H1 (cell line): ENCODE data around the gene POLR3F. TPM values are rescaled to one million over a fixed set of nuclear protein-coding genes. Genes with fewer than 3 reads are reported as not detected.

Source experiments
- CTCF ChIA-PET: fragments of 300-600 bp; sonication (Branson Sonifier 250); formaldehyde crosslinking; loops from one replicate; lab custom pipeline; 2021; ENCODE audit not compliant: partially characterized antibody; lab: Charles Lee
- POLR2A ChIA-PET: fragments of 300-600 bp; sonication (Branson Sonifier 250); formaldehyde crosslinking; loops from one replicate; lab custom pipeline; 2021; ENCODE audit warnings: inconsistent platforms; ENCODE audit not compliant: partially characterized antibody; lab: Charles Lee
- DNase-seq, 2 experiments: peaks; one replicate each; pipeline versions ENCODE4 v3.0.0 to v3.0.0-alpha.2; 2010 to 2022; ENCODE audit warnings: low spot score in 2 of 2, low read depth in 1 of 2, mixed read lengths in 1 of 2
- FAIRE-seq: peaks from 2 replicates; lab custom pipeline; 2011; peaks lifted over from hg19 to GRCh38; lab: Jason Lieb, UNC
- H2AFZ ChIP-seq: 2 replicates; pipeline ENCODE4 v1.8.1; 2012; ENCODE audit warnings: low read length, inconsistent platforms
- H2AK5ac ChIP-seq: 2 replicates; pipeline ENCODE4 v1.6.1; 2013; ENCODE audit warnings: low read depth, low read length
- H2BK120ac ChIP-seq: replicated peaks from 2 replicates; pipeline ENCODE3; 2013; ENCODE audit warnings: low read depth, low read length, inconsistent platforms
- H2BK12ac ChIP-seq: 2 replicates; pipeline ENCODE4 v1.6.1; 2013; ENCODE audit warnings: low read depth, low read length
- H2BK15ac ChIP-seq: 2 replicates; pipeline ENCODE4 v1.6.1; 2013; ENCODE audit warnings: low read length
- H2BK20ac ChIP-seq: 2 replicates; pipeline ENCODE4 v1.6.1; 2013; ENCODE audit warnings: low read length
- H2BK5ac ChIP-seq: 2 replicates; pipeline ENCODE4 v1.6.1; 2013; ENCODE audit warnings: low read depth, low read length
- H3K14ac ChIP-seq: 2 replicates; pipeline ENCODE4 v1.6.1; 2013; ENCODE audit warnings: inconsistent platforms; ENCODE audit not compliant: insufficient read length
- H3K18ac ChIP-seq: 2 replicates; pipeline ENCODE4 v1.6.1; 2013; ENCODE audit warnings: low read length; ENCODE audit errors: extremely low read depth
- H3K23ac ChIP-seq: 2 replicates; pipeline ENCODE4 v1.6.1; 2013; ENCODE audit warnings: inconsistent platforms; ENCODE audit not compliant: insufficient read length
- H3K23me2 ChIP-seq: 2 replicates; pipeline ENCODE4 v1.6.1; 2013; ENCODE audit warnings: low read depth, low read length
- H3K27ac ChIP-seq: 2 replicates; pipeline ENCODE4 v1.6.1; 2011; ENCODE audit warnings: low read depth, low read length, inconsistent platforms
- H3K27me3 ChIP-seq, 4 experiments: replicated peaks in 1 of 4; 1 replicate in 1 of 4; 2 replicates in 3 of 4; pipeline versions ENCODE4 v1.6.1 to v1.8.1; 2011 to 2013; ENCODE audit warnings: low read length in 3 of 4, mild to moderate bottlenecking in 3 of 4, inconsistent platforms in 2 of 4, mixed read lengths in 2 of 4, moderate library complexity in 1 of 4; ENCODE audit not compliant: control insufficient read depth in 3 of 4, insufficient read depth in 3 of 4; ENCODE audit errors: extremely low read depth in 1 of 4
- H3K36me3 ChIP-seq, 4 experiments: 2 replicates each; pipeline versions ENCODE4 v1.6.1 to v1.8.1; 2011 to 2013; ENCODE audit warnings: mild to moderate bottlenecking in 4 of 4, low read length in 3 of 4, moderate library complexity in 2 of 4, control low read depth in 1 of 4, inconsistent platforms in 1 of 4; ENCODE audit not compliant: insufficient read depth in 4 of 4, control insufficient read depth in 2 of 4
- H3K4ac ChIP-seq: replicated peaks from 2 replicates; pipeline ENCODE3; 2013; ENCODE audit warnings: low read length, low read depth, mixed read lengths, inconsistent platforms; ENCODE audit not compliant: insufficient read length
- H3K4me1 ChIP-seq, 4 experiments: replicated peaks in 1 of 4; 1 replicate in 1 of 4; 2 replicates in 3 of 4; pipeline versions ENCODE4 v1.6.1 to v1.8.1; 2011 to 2013; ENCODE audit warnings: low read length in 3 of 4, inconsistent platforms in 2 of 4, mixed read lengths in 1 of 4; ENCODE audit not compliant: insufficient read depth in 4 of 4, control insufficient read depth in 3 of 4
- H3K4me2 ChIP-seq, 2 experiments: 2 replicates each; pipeline versions ENCODE4 v1.6.1 to v1.8.1; 2011 to 2013; ENCODE audit warnings: low read depth in 2 of 2, low read length in 2 of 2, control low read depth in 1 of 2, inconsistent platforms in 1 of 2, mild to moderate bottlenecking in 1 of 2; ENCODE audit not compliant: insufficient read depth in 1 of 2
- H3K4me3 ChIP-seq, 4 experiments: fragments of 200-600, 300-600 bp in 1 of 4; sonication (generic), shearing (Covaris generic), sonication (Bioruptor Twin) in 1 of 4; 2 replicates each; pipeline versions ENCODE4 v1.5.1 to v1.8.1; 2011 to 2016; ENCODE audit warnings: low read length in 4 of 4, low read depth in 3 of 4, control low read depth in 2 of 4, inconsistent platforms in 2 of 4, mild to moderate bottlenecking in 2 of 4, mixed read lengths in 1 of 4, moderate library complexity in 1 of 4; ENCODE audit not compliant: insufficient read depth in 2 of 4; ENCODE audit errors: extremely low read depth in 1 of 4
- H3K56ac ChIP-seq: replicated peaks from 2 replicates; pipeline ENCODE3; 2013; ENCODE audit warnings: low read depth, mild to moderate bottlenecking, mixed read lengths, low read length, inconsistent platforms; ENCODE audit not compliant: insufficient read length
- H3K79me1 ChIP-seq: 2 replicates; pipeline ENCODE4 v1.6.1; 2013; ENCODE audit warnings: low read depth, low read length, control low read depth
- H3K79me2 ChIP-seq, 2 experiments: 2 replicates each; pipeline versions ENCODE4 v1.6.1 to v1.8.1; 2012 to 2013; ENCODE audit warnings: low read length in 2 of 2, mild to moderate bottlenecking in 2 of 2, inconsistent platforms in 1 of 2; ENCODE audit not compliant: insufficient read depth in 2 of 2, control insufficient read depth in 1 of 2
- H3K9ac ChIP-seq, 4 experiments: replicated peaks in 1 of 4; 1 replicate in 1 of 4; 2 replicates in 3 of 4; pipeline versions ENCODE4 v1.6.1 to v1.8.1; 2011 to 2013; ENCODE audit warnings: low read depth in 3 of 4, low read length in 3 of 4, control low read depth in 2 of 4, mild to moderate bottlenecking in 2 of 4, moderate library complexity in 2 of 4, inconsistent platforms in 1 of 4; ENCODE audit errors: extremely low read depth in 1 of 4
- H3K9me3 ChIP-seq, 2 experiments: 2 replicates each; pipeline versions ENCODE4 v1.6.1 to v1.8.1; 2012 to 2013; ENCODE audit warnings: mild to moderate bottlenecking in 2 of 2, moderate library complexity in 2 of 2, control low read depth in 1 of 2, inconsistent platforms in 1 of 2, low read depth in 1 of 2, low read length in 1 of 2, mixed read lengths in 1 of 2; ENCODE audit not compliant: insufficient read depth in 2 of 2
- H4K20me1 ChIP-seq, 2 experiments: replicated peaks in 1 of 2; 2 replicates each; pipeline versions ENCODE3 to v1.8.1; 2011 to 2013; ENCODE audit warnings: inconsistent platforms in 2 of 2, low read length in 2 of 2, mild to moderate bottlenecking in 1 of 2; ENCODE audit not compliant: insufficient read depth in 2 of 2, control insufficient read depth in 1 of 2
- H4K5ac ChIP-seq: 2 replicates; pipeline ENCODE4 v1.6.1; 2013; ENCODE audit warnings: low read length, low read depth, mixed read lengths, inconsistent platforms; ENCODE audit not compliant: insufficient read length
- H4K8ac ChIP-seq: 2 replicates; pipeline ENCODE4 v1.8.0; 2013; ENCODE audit warnings: mild to moderate bottlenecking, moderate library complexity, low read length, inconsistent platforms; ENCODE audit not compliant: insufficient read depth; ENCODE audit errors: extremely low read depth
- H4K91ac ChIP-seq: replicated peaks from 2 replicates; pipeline ENCODE3; 2013; ENCODE audit warnings: low read length, mixed read lengths, inconsistent platforms; ENCODE audit not compliant: insufficient read length
- ATF3 ChIP-seq: IDR thresholded peaks from 2 replicates; pipeline ENCODE4 v1.6.1; 2011; ENCODE audit warnings: low read depth, mild to moderate bottlenecking, low read length; ENCODE audit not compliant: insufficient read depth
- CBX5 ChIP-seq: fragments of 300-800, 300-1000 bp; sonication (generic); IDR thresholded peaks from 2 replicates; pipeline ENCODE4 v1.7.1; 2016; ENCODE audit warnings: antibody characterized with exemption, low read length, low read depth
- CREB1 ChIP-seq: IDR thresholded peaks from 2 replicates; pipeline ENCODE4 v1.6.1; 2012; ENCODE audit warnings: inconsistent platforms
- CTBP2 ChIP-seq: IDR thresholded peaks from 2 replicates; pipeline ENCODE4 v1.7.0; 2011; ENCODE audit warnings: borderline replicate concordance, mild to moderate bottlenecking, moderate library complexity, mixed read lengths, low read length; ENCODE audit not compliant: insufficient read depth, insufficient read length
- EP300 ChIP-seq, 2 experiments: IDR thresholded peaks; 1 replicate in 1 of 2; 2 replicates in 1 of 2; pipeline ENCODE4 v1.6.1; 2011 to 2012; ENCODE audit warnings: low read depth in 2 of 2, low read length in 2 of 2, mild to moderate bottlenecking in 2 of 2, borderline replicate concordance in 1 of 2, inconsistent platforms in 1 of 2, moderate library complexity in 1 of 2
- FOSL1 ChIP-seq: IDR thresholded peaks from 2 replicates; pipeline ENCODE4 v1.6.1; 2011; ENCODE audit warnings: mild to moderate bottlenecking, low read depth, low read length, moderate library complexity; ENCODE audit not compliant: insufficient read depth
- KDM4A ChIP-seq: IDR thresholded peaks from one replicate; pipeline ENCODE4 v1.7.1; 2012; ENCODE audit warnings: low read depth, mild to moderate bottlenecking, moderate library complexity, low read length, inconsistent platforms; ENCODE audit not compliant: severe bottlenecking
- KDM5A ChIP-seq: fragments of 200-600 bp; IDR thresholded peaks from 2 replicates; pipeline ENCODE4 v1.7.1; 2012; ENCODE audit warnings: mild to moderate bottlenecking, low read length, inconsistent platforms, mixed read lengths
- SP1 ChIP-seq: IDR thresholded peaks from 2 replicates; pipeline ENCODE4 v1.6.1; 2011; ENCODE audit warnings: low read depth, low read length
- SP2 ChIP-seq: IDR thresholded peaks from 2 replicates; pipeline ENCODE4 v1.6.1; 2012; ENCODE audit warnings: mild to moderate bottlenecking, low read length, inconsistent platforms
- SUZ12 ChIP-seq: fragments of 200-600 bp; sonication (generic); IDR thresholded peaks from 2 replicates; pipeline ENCODE4 v1.6.1; 2012; ENCODE audit warnings: mild to moderate bottlenecking, inconsistent platforms, low read length, moderate library complexity, mixed read lengths
- TEAD4 ChIP-seq: IDR thresholded peaks from 2 replicates; pipeline ENCODE4 v1.6.1; 2012; ENCODE audit warnings: low read depth, low read length, inconsistent platforms, mixed read lengths
- USF2 ChIP-seq: IDR thresholded peaks from 2 replicates; pipeline ENCODE4 v1.6.1; 2011; ENCODE audit warnings: low read length, improper control_type of control experiment
- ZNF274 ChIP-seq: IDR thresholded peaks from 2 replicates; pipeline ENCODE4 v1.7.0; 2012; ENCODE audit warnings: low read length, borderline replicate concordance; ENCODE audit errors: extremely low read depth
- polyA plus RNA-seq, 7 experiments: library from polyadenylated mRNA; depleted of rRNA in 3 of 7; stranded (reverse) in 5 of 7; unstranded in 2 of 7; fragments of >200 nt in 5 of 7; fragments of 200-250 nt in 2 of 7; gene quantifications; 1 replicate in 5 of 7; 2 replicates in 1 of 7; 4 replicates in 1 of 7; pipeline versions ENCODE4 v1.2.1 to v1.2.3, GENCODE V29; 2011 to 2013; ENCODE audit warnings: missing spikeins in 2 of 7, mixed read lengths in 2 of 7
- total RNA-seq: library from RNA; stranded (reverse); fragmentation: NEBNext Ultra II Directional; extraction: Animal tissue kit (Norgen Biotek cat#: 25700); gene quantifications from 2 replicates; pipeline ENCODE4 v1.2.1, GENCODE V29; 2021

Gene POLR3F
- total and polyA plus RNA-seq, 2 of the 8 experiments (the other 6 are each of a cell fraction or from before 2014, with no cell fraction given), result 5.7 to 14.0 TPM

GRCh38 chr20:18515973-18516372, 48.8 kb downstream of the POLR3F start:
- H3K4me3 ChIP-seq, result no peak overlapping the region
- H3K4me1 ChIP-seq, result no peaks in the 10 kb centered on the region
- peaks cover 3 to 41% (median 21%) of the 10 kb centered on the region in 4 experiments; a peak in 7 of 8 replicates for H3K36me3 ChIP-seq
- H2BK120ac ChIP-seq, result no peak overlapping the region
- H3K79me2 ChIP-seq, result no peaks in the 10 kb centered on the region; a peak in 1 of 4 replicates
- no peak overlapping the region for H3K14ac ChIP-seq
- no peak overlapping the region for H3K23ac ChIP-seq
- no peaks in the 10 kb centered on the region for H3K27me3 ChIP-seq
- H3K4me2 ChIP-seq, result no peak overlapping the region
- H4K5ac ChIP-seq, result no peak overlapping the region
- no peaks in the 10 kb centered on the region for H3K79me1 ChIP-seq
- H2BK5ac ChIP-seq, result no peak overlapping the region
- no peak overlapping the region for H3K56ac ChIP-seq
- H2BK12ac ChIP-seq, result no peak overlapping the region
- ChIA-PET CTCF (no interaction called here), POLR2A (interaction anchor here (1.4 kb wide), 1 partner anchor 9 kb away, joined by 3 read pairs; no protein-coding TSS in a partner anchor)
- peaks cover 3 to 5% of the 10 kb centered on the region in 2 experiments for H4K20me1 ChIP-seq
- H2BK20ac ChIP-seq, result no peak overlapping the region
- H2BK15ac ChIP-seq, result no peak overlapping the region
- H4K91ac ChIP-seq, result no peak overlapping the region
- H3K9ac ChIP-seq, result no peak overlapping the region
- H3K18ac ChIP-seq, result no peak overlapping the region
- no peak overlapping the region for H2AFZ ChIP-seq
- no peak overlapping the region for H3K27ac ChIP-seq
- no peaks in the 10 kb centered on the region for H3K9me3 ChIP-seq
- H2AK5ac ChIP-seq, result no peak overlapping the region
- no peak overlapping the region for H4K8ac ChIP-seq
- no peaks in the 10 kb centered on the region for H3K23me2 ChIP-seq
- no peak overlapping the region for H3K4ac ChIP-seq
- FAIRE-seq (no peak), DNase-seq (no peak)
- TF ChIP-seq SUZ12 (no peak), SP2 (no peak), EP300 (IDR thresholded peaks at IDR 0.05; ENCODE audit: borderline replicate concordance in 1 of 2, low read depth in 2 of 2, low read length in 2 of 2) (no peak), FOSL1 (no peak), CREB1 (no peak), CTBP2 (no peak), TEAD4 (no peak), ZNF274 (no peak), KDM4A (no peak), SP1 (no peak), KDM5A (no peak), USF2 (no peak), CBX5 (no peak), ATF3 (no peak)
